ENCODE results near the gene FAM83G. TPM values are rescaled to one million over a fixed set of nuclear protein-coding genes. Genes with fewer than 3 reads are reported as not detected.
A peak's percentile ranks its signal among the peaks of the same experiment; 100 is the strongest.

Gene FAM83G
- total RNA-seq, 1 donor from 2014 or later = 28.4 TPM

DNA sequence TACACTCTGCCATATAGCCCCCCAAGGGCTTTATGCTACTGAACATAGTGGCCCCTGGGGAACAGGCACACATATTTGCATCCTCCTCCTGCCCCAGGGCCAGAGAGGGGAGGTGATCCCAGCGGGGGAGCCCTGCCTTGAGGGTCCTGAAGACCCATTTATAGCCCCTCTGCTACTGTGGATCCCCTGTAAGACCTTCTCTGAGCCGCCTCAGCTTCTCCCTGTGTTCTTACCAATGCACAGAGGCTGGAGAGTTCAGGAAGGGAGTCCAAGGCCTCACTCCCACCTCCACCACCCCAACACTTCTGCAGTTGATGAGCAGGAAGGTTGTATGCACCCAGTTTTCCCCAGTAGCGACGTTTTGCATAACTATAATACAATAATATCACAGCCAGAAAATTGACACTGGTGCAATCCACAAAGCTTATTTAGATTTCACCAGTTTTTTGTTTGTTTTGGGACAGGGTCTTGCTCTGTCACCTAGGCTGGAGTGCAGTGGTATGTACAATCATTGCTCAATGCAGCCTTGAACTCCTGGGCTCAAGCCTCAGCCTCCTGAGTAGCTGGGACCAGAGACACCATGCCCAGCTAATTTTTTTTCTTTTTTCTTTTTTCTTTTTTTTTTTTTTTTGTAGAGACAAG is 1.3 kb upstream of the FAM83G start:
- FAIRE-seq (no peak), DNase-seq (ENCODE audit: low read depth) (no peak)
- no peak overlapping the region for H3K4me3 ChIP-seq (ENCODE audit: low read depth, low read length)
- TF ChIP-seq, protein P1, sequence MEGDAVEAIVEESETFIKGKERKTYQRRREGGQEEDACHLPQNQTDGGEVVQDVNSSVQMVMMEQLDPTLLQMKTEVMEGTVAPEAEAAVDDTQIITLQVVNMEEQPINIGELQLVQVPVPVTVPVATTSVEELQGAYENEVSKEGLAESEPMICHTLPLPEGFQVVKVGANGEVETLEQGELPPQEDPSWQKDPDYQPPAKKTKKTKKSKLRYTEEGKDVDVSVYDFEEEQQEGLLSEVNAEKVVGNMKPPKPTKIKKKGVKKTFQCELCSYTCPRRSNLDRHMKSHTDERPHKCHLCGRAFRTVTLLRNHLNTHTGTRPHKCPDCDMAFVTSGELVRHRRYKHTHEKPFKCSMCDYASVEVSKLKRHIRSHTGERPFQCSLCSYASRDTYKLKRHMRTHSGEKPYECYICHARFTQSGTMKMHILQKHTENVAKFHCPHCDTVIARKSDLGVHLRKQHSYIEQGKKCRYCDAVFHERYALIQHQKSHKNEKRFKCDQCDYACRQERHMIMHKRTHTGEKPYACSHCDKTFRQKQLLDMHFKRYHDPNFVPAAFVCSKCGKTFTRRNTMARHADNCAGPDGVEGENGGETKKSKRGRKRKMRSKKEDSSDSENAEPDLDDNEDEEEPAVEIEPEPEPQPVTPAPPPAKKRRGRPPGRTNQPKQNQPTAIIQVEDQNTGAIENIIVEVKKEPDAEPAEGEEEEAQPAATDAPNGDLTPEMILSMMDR (IDR thresholded peaks at IDR 0.05; ENCODE audit: insufficient read depth, low read length, severe bottlenecking) = no peak
- H3K36me3 ChIP-seq (ENCODE audit: control insufficient read depth, insufficient read depth, low read length) = peaks cover 12% of the 10 kb centered on the region
- no peaks in the 10 kb centered on the region for H3K27me3 ChIP-seq (ENCODE audit: control insufficient read depth, insufficient read depth, low read length)

DNA sequence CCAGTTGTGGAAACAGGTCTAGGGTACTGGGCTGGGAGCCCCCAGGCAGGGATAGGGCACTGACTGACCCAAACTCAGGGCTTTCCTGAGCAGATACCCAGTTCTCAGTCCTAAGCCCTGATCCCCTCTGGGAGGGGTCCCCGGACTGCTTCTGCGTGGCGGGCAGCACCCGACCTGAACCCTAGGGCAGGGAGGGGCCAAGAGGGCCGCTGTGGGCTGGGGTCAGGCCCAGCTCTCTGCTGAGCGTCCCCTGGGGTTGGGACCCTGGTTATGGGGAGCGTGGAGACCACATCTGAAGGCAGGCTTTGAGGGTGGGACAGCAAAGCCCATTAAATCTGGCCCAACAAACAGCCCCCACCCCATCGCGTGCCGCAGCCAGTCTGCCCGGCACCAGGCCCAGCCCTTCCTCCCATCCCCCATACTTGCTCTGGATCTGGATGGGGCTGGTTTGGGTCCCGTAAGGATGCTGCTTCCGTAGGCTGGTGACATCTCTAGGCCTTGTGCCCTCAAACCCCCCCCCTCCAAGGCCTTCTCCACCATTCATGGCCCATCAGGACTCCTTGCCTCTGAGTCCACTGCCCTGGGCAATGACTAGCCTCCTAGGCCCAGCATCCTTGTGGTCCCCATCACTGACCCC is 691 bp upstream of the FAM83G start:
- Histone ChIP-seq H3K4me3 (ENCODE audit: low read depth, low read length) (peak overlapping the region; percentile 26), H3K36me3 (ENCODE audit: control insufficient read depth, insufficient read depth, low read length) (peaks cover 12% of the 10 kb centered on the region), H3K27me3 (ENCODE audit: control insufficient read depth, insufficient read depth, low read length) (no peaks in the 10 kb centered on the region)
- DNase-seq (ENCODE audit: low read depth) = no peak
- no peak for FAIRE-seq
- TF ChIP-seq, protein P1 (IDR thresholded peaks at IDR 0.05; ENCODE audit: insufficient read depth, low read length, severe bottlenecking) = no peak

DNA sequence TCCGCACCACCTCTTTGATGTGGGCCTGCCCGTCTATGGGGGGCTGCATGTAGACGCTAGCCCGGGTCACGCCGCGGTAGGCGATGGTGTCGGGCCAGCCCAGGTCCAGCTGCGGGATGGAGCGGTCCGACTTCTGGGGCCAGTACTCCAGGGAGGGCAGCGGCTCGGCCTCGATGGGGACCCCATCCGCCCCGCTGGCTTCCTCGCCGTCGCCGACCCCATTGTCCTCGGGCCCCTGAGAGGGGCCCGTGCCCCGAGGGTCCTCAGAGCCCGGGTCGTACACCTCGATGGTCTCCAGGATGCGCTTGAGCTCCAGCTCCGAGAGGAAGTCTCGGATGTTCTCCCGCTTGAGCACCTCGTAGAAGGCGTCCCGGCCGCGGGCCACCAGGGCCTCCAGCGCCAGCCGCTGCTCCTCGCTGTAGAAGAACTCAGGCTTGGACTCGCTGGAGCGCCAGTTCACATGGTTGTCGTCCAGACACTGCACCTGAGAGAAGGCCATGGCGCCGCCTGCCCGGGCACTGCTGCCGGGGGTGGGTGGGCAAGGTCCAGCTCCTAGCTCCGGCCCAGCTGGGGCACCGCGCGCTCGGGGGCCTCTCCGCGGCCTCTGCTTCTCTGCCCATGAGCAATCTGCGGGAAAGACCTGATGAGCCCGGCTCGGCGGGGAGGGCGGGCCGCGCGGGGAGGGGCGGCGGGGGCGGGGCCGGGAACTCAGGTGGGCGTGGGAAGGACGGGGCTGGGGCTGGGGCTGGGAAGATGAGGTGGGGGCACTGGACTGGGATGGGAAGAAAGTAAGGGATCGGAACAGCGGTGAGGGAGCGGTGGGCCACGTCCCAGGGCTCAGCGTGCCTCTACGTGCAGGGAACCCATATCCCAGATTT is 782 bp downstream of the FAM83G start:
- FAIRE-seq (no peak), DNase-seq (ENCODE audit: low read depth) (peak; percentile 29)
- Histone ChIP-seq H3K36me3 (ENCODE audit: control insufficient read depth, insufficient read depth, low read length) (peaks cover 19% of the 10 kb centered on the region), H3K4me3 (ENCODE audit: low read depth, low read length) (peak overlapping the region; percentile 81), H3K27me3 (ENCODE audit: control insufficient read depth, insufficient read depth, low read length) (no peaks in the 10 kb centered on the region)
- TF ChIP-seq, protein P1 (IDR thresholded peaks at IDR 0.05; ENCODE audit: insufficient read depth, low read length, severe bottlenecking) = no peak

DNA sequence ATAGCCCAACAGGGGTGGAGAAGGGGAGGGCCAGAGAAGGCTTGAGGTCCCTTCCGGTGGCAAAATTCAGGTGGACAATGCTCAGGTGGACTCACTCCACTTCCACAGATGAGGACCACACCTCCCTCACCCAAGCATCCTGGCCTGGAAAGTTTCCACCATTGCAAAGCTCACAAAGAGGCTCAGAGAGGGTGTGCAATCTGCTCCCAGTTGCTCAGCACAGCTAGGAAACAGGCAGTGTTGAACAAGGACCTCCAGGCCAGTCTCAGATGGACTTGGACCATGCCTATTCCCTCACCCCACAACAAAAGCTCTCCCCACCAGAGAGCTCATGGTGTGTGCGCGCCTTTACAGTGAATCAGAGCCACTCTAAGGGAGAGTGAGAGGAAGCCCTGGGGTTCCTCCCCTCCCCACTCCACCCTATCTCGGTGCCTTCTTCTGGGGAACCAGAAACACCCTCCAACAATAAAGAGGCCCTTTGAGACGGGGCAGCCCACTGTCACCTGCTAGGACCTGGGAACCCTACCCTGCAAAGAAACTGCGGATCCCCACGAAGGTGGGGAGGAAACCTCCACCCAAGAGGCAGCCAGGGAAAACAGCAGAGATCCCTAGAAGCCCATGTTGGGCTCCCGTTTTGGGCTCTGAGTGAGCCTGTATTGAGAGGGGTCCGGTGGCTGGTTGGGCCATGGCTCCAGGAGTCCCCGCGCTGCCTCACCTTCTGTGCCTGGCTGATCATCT is 1.6 kb downstream of the FAM83G start:
- Histone ChIP-seq H3K36me3 (ENCODE audit: control insufficient read depth, insufficient read depth, low read length) (peaks cover 26% of the 10 kb centered on the region), H3K4me3 (ENCODE audit: low read depth, low read length) (peak overlapping the region; percentile 81), H3K27me3 (ENCODE audit: control insufficient read depth, insufficient read depth, low read length) (no peaks in the 10 kb centered on the region)
- FAIRE-seq (peak; percentile 93), DNase-seq (ENCODE audit: low read depth) (peak; percentile 60)
- TF ChIP-seq, protein P1 (IDR thresholded peaks at IDR 0.05; ENCODE audit: insufficient read depth, low read length, severe bottlenecking) = no peak

DNA sequence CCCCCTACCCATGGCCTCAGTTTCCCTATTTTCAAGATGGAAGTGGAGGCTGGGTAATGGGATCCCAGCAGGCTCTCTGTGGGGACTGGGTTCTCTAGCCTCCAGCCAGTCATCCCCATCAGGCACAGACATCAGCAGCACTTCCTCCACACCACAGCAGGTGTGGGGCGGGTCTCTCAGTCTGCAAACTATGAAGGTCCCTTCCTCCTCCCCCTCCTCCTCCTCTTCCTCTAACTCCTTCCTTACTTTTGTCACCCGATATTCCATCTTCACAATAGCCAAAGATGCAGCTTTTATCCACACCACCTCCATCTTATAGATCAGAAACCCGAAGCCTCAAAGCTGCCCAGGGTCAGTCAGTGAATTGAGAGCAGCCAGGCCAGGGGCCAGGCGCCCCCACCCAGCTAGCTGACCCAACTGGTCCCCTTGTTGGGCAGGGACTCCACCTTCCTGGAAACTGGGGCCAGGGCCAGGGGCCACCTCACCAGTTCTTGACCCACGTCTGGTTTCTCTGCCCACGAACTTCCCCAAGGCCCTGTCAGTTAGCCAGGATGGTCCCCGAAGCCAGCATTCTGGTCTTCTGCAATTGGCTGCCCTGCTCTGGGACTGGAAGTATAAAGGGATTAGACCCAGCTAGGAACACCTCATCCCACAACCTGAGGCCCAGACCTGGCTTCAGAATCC is 2.5 kb downstream of the FAM83G start:
- H3K4me3 ChIP-seq (ENCODE audit: low read depth, low read length) = peak overlapping the region; percentile 81
- H3K36me3 ChIP-seq (ENCODE audit: control insufficient read depth, insufficient read depth, low read length) = peaks cover 33% of the 10 kb centered on the region
- FAIRE-seq = peak; percentile 64

More for the DNA sequence above, 2.5 kb downstream of the FAM83G start:
- no peak for DNase-seq (ENCODE audit: low read depth)
- TF ChIP-seq, protein P1 (IDR thresholded peaks at IDR 0.05; ENCODE audit: insufficient read depth, low read length, severe bottlenecking) = no peak
- no peaks in the 10 kb centered on the region for H3K27me3 ChIP-seq (ENCODE audit: control insufficient read depth, insufficient read depth, low read length)

Measured in bronchial epithelial cell (primary cell).